Measurements from ENCODE around the gene PDILT.

PDILT gene

DNA sequence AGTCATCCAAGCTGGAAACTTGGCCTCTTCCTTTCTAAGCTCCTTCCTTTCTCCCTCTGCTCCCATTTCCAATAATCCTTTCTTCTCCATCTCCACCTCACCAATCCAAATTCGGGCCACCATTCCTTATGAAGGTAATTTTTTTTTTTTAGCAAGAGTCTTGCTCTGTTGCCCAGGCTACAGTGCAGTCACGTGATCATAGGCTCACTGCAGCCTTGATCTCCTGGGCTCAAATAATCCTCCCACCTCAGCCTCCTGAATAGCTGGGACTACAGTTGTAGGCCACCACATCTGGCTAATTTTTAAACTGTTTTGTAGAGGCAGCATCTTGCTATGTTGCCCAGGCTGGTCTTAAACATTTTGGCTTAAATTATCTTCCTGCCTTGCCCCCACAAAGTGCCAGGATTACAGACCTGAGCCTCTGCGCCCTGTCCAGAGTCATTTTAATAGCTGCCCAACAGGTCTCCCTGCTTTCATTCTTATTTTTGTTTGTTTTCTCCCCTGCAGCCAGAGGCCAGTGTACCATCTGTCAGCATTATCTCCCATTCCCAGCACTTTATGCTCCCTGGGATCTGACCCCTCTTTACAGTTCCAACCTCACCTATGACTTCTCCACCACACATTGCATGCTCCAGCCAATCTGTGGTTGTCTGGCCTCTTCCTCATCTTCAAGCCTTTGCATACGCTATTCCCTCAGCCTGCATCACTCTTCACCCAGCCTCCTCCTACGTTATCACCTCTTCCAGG is 75.0 kb downstream of the PDILT start:
- POLR2A ChIA-PET = no interaction called here
- H3K4me3 ChIP-seq (ENCODE audit: low read depth, low read length) = no peak overlapping the region
- TF ChIP-seq, protein P1, sequence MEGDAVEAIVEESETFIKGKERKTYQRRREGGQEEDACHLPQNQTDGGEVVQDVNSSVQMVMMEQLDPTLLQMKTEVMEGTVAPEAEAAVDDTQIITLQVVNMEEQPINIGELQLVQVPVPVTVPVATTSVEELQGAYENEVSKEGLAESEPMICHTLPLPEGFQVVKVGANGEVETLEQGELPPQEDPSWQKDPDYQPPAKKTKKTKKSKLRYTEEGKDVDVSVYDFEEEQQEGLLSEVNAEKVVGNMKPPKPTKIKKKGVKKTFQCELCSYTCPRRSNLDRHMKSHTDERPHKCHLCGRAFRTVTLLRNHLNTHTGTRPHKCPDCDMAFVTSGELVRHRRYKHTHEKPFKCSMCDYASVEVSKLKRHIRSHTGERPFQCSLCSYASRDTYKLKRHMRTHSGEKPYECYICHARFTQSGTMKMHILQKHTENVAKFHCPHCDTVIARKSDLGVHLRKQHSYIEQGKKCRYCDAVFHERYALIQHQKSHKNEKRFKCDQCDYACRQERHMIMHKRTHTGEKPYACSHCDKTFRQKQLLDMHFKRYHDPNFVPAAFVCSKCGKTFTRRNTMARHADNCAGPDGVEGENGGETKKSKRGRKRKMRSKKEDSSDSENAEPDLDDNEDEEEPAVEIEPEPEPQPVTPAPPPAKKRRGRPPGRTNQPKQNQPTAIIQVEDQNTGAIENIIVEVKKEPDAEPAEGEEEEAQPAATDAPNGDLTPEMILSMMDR (IDR thresholded peaks at IDR 0.05; ENCODE audit: insufficient read depth, low read length, missing control alignments) = no peak
- CTCF ChIA-PET = no interaction called here
- no peak for DNase-seq (ENCODE audit: low read depth, low spot score)

DNA sequence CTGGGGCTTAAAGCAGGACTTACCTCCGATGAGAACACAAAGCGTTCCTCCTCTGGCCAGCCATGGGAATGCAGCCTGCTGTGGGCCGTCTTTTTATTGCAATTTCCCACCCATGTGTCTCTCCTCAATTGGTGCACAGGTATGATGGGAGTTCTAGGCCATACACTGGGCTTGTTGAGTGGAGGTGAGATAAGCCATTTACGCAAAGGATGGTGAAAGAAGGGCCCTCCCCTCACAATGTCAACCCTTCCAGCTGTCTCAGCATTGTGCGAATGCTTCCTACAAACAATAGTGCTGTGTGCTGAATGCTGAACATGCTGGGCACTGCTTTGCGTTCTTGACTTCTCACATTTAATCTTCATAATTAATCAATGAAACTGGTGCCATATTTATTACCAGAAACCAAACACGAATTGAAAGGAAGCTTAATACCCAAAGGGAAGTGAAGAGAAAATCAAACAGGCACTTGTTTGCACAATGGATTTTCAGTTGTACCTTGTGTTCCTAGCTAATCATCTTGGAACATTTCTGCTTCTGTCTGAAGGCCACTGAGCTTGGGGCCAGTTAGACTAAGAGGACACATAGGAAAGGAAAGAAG is 77.0 kb downstream of the PDILT start, which contains the start of gene GP2:
Gene GP2 (minus strand): TSS at position 70 of the 598 bp plus-strand sequence. CDS start 1,082 bp downstream, outside the sequence.
- TF ChIP-seq, protein P1 (IDR thresholded peaks at IDR 0.05; ENCODE audit: insufficient read depth, low read length, missing control alignments) = no peak
- no peak within 1 kb of the TSS for H3K4me3 ChIP-seq (ENCODE audit: low read depth, low read length)
- ChIA-PET POLR2A (no interaction called here), CTCF (no interaction called here)
- no peak for DNase-seq (ENCODE audit: low read depth, low spot score)

DNA sequence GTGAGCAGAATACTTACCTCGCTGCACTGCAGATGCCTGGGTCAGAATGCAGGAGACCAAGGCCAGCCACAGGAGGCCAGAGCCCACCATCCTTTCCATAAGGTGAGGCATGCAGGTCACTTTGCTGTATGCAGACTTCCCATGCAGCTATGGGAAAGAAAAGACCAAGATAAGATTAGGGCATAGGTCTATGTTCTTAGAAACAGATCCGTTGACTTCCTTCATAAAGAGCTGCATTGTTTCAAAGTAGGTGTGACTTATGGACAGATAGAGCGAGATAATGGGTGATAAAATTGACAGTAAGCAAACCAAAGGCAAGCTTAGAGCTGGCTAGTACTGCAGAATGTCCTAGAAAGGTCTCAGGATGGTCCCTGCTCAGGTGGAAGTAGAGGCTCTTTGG is 78.2 kb downstream of the PDILT start:
- ChIA-PET POLR2A (no interaction called here), CTCF (no interaction called here)
- DNase-seq (ENCODE audit: low read depth, low spot score) = no peak
- no peak overlapping the region for H3K4me3 ChIP-seq (ENCODE audit: low read depth, low read length)
- TF ChIP-seq, protein P1 (IDR thresholded peaks at IDR 0.05; ENCODE audit: insufficient read depth, low read length, missing control alignments) = no peak

DNA sequence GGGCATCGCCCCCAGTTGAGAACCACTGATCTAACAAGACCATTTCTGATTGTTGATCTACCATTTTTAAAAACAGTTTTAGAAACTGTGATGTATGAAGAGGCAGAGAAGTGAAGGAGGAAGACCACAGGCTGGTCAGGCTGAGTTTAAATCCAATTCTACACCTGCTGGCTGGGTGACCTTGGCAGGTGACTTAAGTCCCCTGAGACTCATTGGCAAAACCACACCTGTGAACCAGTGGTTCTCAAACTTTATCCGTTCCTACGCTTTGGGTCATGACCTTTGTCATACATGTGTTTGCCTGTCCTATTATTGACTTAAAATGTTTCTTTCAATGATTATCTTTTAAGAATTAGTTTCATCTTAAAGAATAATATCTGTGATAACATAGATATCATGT is 79.5 kb downstream of the PDILT start:
- ChIA-PET POLR2A (no interaction called here), CTCF (no interaction called here)
- DNase-seq (ENCODE audit: low read depth, low spot score) = no peak
- TF ChIP-seq, protein P1 (IDR thresholded peaks at IDR 0.05; ENCODE audit: insufficient read depth, low read length, missing control alignments) = no peak
- no peak overlapping the region for H3K4me3 ChIP-seq (ENCODE audit: low read depth, low read length)

DNA sequence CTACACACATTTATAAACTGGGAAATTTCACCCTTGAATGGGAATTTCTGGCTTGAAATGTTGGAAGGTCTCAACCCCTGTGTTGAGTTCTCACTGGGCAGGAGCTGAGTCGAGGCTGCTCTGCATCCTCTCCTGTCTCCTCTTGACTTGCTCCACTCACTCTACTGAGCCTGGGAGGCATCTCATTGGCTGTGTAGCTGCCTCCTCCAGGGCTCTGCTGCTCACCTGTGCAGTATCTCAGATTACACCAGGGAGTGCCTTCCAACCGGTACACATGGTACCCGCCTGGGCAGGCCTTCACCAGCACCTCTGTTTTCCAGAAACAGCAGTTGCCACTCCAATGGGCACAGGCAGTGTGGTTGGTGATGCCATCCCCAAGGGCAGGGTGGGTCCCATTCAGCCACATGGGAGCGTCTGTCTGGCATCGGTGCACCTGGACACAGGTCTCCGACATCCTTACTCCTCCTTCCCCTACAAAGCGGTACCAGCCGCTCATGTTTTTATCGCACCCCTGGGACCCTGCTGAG is 80.9 kb downstream of the PDILT start:
- POLR2A ChIA-PET = no interaction called here
- H3K4me3 ChIP-seq (ENCODE audit: low read depth, low read length) = no peak overlapping the region
- CTCF ChIA-PET = no interaction called here
- DNase-seq (ENCODE audit: low read depth, low spot score) = no peak
- TF ChIP-seq, protein P1 (IDR thresholded peaks at IDR 0.05; ENCODE audit: insufficient read depth, low read length, missing control alignments) = no peak

DNA sequence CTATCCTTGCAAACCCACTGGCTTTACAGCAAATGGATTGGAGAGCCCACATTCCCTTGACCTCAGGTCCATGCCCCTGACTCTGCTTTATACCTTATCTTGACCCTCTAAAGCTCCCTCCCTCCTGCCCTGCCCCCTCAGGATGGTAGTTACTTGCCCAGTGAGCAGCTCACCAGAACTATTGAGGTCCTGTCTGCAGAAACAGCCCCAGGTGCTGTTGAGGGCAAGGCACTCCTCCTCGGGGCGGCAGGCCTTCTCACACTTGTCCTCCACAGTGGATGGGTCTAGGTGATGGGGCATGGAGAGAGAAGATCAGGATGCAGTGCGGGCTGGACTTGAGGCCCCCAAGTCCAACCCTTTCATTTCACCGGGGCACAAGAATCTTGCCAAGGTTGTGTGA is 81.8 kb downstream of the PDILT start:
- TF ChIP-seq, protein P1 (IDR thresholded peaks at IDR 0.05; ENCODE audit: insufficient read depth, low read length, missing control alignments) = no peak
- no peak for DNase-seq (ENCODE audit: low read depth, low spot score)
- H3K4me3 ChIP-seq (ENCODE audit: low read depth, low read length) = no peak overlapping the region
- ChIA-PET CTCF (no interaction called here), POLR2A (no interaction called here)
